K562 (cell line): ENCODE results near the gene MFSD12. TPM values are rescaled to one million over a fixed set of nuclear protein-coding genes. Genes with fewer than 3 reads are reported as not detected.
A peak's percentile ranks its signal among the peaks of the same experiment; 100 is the strongest.

ENCODE experiments used
- ATAC-seq: fragments of 200-7000 bp; cut with Tn5 transposase; 3 replicates; pipeline ENCODE4 v1.9.1; 2020; ENCODE audit warnings: moderate library complexity
- BruUV-seq: library from RNA; stranded (reverse); fragments of 400-500 nt; replicated peaks from 2 replicates; lab custom pipeline; 2021; lab: Mats Ljungman, UMichigan
- CTCF ChIA-PET: fragments of 300-600 bp; formaldehyde crosslinking; extraction: SDS; loops from one replicate; lab custom pipeline; 2021; ENCODE audit warnings: low intra/inter-chr PET ratio; lab: Yijun Ruan, JAX
- POLR2A ChIA-PET: fragments of 300-600, 350-650 bp; sonication (Branson Sonifier 250); formaldehyde crosslinking; extraction: SDS; loops from one replicate; lab custom pipeline; 2021; ENCODE audit warnings: antibody characterized with exemption, inconsistent platforms; lab: Yijun Ruan, JAX
- DNase-seq, 4 experiments: peaks; one replicate each; pipeline versions ENCODE4 v3.0.0 to v3.0.0-alpha.2; 2011 to 2018; ENCODE audit warnings: low spot score in 3 of 4, mixed read lengths in 3 of 4; ENCODE audit errors: extremely low read depth in 1 of 4
- FAIRE-seq: peaks from 2 replicates; lab custom pipeline; 2011; peaks lifted over from hg19 to GRCh38; lab: Jason Lieb, UNC
- H2AFZ ChIP-seq: 2 replicates; pipeline ENCODE4 v1.6.0; 2011; ENCODE audit warnings: low read depth, low read length, control low read depth, inconsistent platforms
- H3K27ac ChIP-seq: fragments of 200-600 bp; 3 replicates; pipeline ENCODE4 v1.8.0; 2011; ENCODE audit warnings: low read depth, mild to moderate bottlenecking, control low read depth, inconsistent platforms, low read length, moderate library complexity, mixed read lengths; ENCODE audit errors: extremely low read depth
- H3K27me3 ChIP-seq, 2 experiments: fragments of 300-600 bp in 1 of 2; 2 replicates in 1 of 2; 3 replicates in 1 of 2; pipeline versions ENCODE4 v1.6.0 to v1.8.0; 2011; ENCODE audit warnings: inconsistent platforms in 2 of 2, low read length in 2 of 2, mild to moderate bottlenecking in 1 of 2, mixed read lengths in 1 of 2, moderate library complexity in 1 of 2; ENCODE audit not compliant: control insufficient read depth in 2 of 2, insufficient read depth in 2 of 2
- H3K36me3 ChIP-seq: fragments of 300-600 bp; 3 replicates; pipeline ENCODE4 v1.8.0; 2011; ENCODE audit warnings: mild to moderate bottlenecking, low read length, inconsistent platforms; ENCODE audit not compliant: control insufficient read depth, insufficient read depth
- H3K4me1 ChIP-seq, 2 experiments: fragments of 200-600 bp in 1 of 2; replicated peaks in 1 of 2; 2 replicates in 1 of 2; 3 replicates in 1 of 2; pipeline versions ENCODE4 v1.5.1 to v1.8.0; 2011; ENCODE audit warnings: inconsistent platforms in 2 of 2, low read length in 2 of 2, mild to moderate bottlenecking in 1 of 2, mixed read lengths in 1 of 2, moderate library complexity in 1 of 2; ENCODE audit not compliant: control insufficient read depth in 2 of 2, insufficient read depth in 2 of 2
- H3K4me2 ChIP-seq: 2 replicates; pipeline ENCODE4 v1.6.1; 2011; ENCODE audit warnings: low read length, control low read depth, inconsistent platforms, mixed read lengths; ENCODE audit not compliant: insufficient read depth
- H3K4me3 ChIP-seq: fragments of 200-600 bp; sonication (generic), shearing (Covaris generic); 2 replicates; pipeline ENCODE4 v1.5.1; 2016; ENCODE audit warnings: control low read depth, inconsistent platforms
- H3K79me2 ChIP-seq: fragments of 200-600 bp; 3 replicates; pipeline ENCODE4 v1.8.0; 2011; ENCODE audit warnings: low read length, inconsistent platforms; ENCODE audit not compliant: control insufficient read depth, insufficient read depth
- H3K9ac ChIP-seq, 2 experiments: 2 replicates each; pipeline versions ENCODE4 v1.6.0 to v1.6.1; 2011; ENCODE audit warnings: low read depth in 2 of 2, low read length in 2 of 2, control low read depth in 1 of 2, inconsistent platforms in 1 of 2, mild to moderate bottlenecking in 1 of 2, mixed read lengths in 1 of 2; ENCODE audit not compliant: insufficient read depth in 1 of 2
- H3K9me1 ChIP-seq: one replicate; pipeline ENCODE4 v1.6.0; 2011; ENCODE audit warnings: inconsistent platforms, mild to moderate bottlenecking, low read length, moderate library complexity; ENCODE audit not compliant: control insufficient read depth, insufficient read depth
- H3K9me3 ChIP-seq: replicated peaks from 2 replicates; pipeline ENCODE4 v1.5.1; 2011; ENCODE audit warnings: low read depth, low read length, inconsistent platforms; ENCODE audit not compliant: control insufficient read depth, insufficient read depth
- H4K20me1 ChIP-seq: replicated peaks from 2 replicates; pipeline ENCODE4 v1.6.1; 2011; ENCODE audit warnings: low read length, inconsistent platforms, mixed read lengths; ENCODE audit not compliant: control insufficient read depth, insufficient read depth
- L3MBTL2 ChIP-seq: fragments of 450-650 bp; IDR thresholded peaks from 2 replicates; pipeline ENCODE4 v1.6.1; 2016; ENCODE audit warnings: mild to moderate bottlenecking, moderate library complexity
- MED1 ChIP-seq: sonication (generic); formaldehyde crosslinking; IDR thresholded peaks from 2 replicates; pipeline ENCODE4 v1.8.1; 2023; ENCODE audit warnings: missing genetic modification reagents, borderline replicate concordance
- POLR2G ChIP-seq: fragments of 200-400 bp; formaldehyde crosslinking; IDR thresholded peaks from 2 replicates; pipeline ENCODE4 v1.6.1; 2017; ENCODE audit warnings: low read depth, mild to moderate bottlenecking, antibody characterized with exemption, low read length, moderate library complexity
- RBFOX2 ChIP-seq: fragments of 200-400 bp; formaldehyde crosslinking; IDR thresholded peaks from 2 replicates; pipeline ENCODE4 v1.6.1; 2017; ENCODE audit warnings: low read depth, mild to moderate bottlenecking, low read length, moderate library complexity
- U2AF1 ChIP-seq: fragments of 200-400 bp; formaldehyde crosslinking; optimal IDR thresholded peaks from 2 replicates; pipeline ENCODE3; 2017; ENCODE audit warnings: mild to moderate bottlenecking, low read depth, low read length, moderate library complexity
- ZBTB12 ChIP-seq: fragments of 250-450 bp; sonication (Bioruptor Pico); IDR thresholded peaks from 2 replicates; pipeline ENCODE4 v1.4.0; 2020
- ZNF395 ChIP-seq: fragments of 200-800 bp; sonication (Bioruptor generic); IDR thresholded peaks from 2 replicates; pipeline ENCODE4 v1.6.1; 2017; ENCODE audit warnings: missing genetic modification characterization, missing compliant biosample characterization
- WGBS: fragments of 100-300 bp; shearing (Covaris generic); methylation state at CpG from one replicate; pipeline ENCODE4 v1.1.6; 2016; ENCODE audit warnings: low coverage, mixed read lengths; ENCODE audit not compliant: insufficient coverage; ENCODE audit errors: missing lambda C conversion rate; 5-methylcytosine and 5-hydroxymethylcytosine counted together
- in situ Hi-C: fragments of 300-500 bp; cut with MboI; formaldehyde crosslinking; loops from 4 replicates; pipeline ENCODE4 v1.15.0; 2018; ENCODE audit warnings: inconsistent platforms, mixed read lengths
- intact Hi-C: fragments of 100-400 bp; cut with micrococcal nuclease; formaldehyde crosslinking; loops from 2 replicates; pipeline ENCODE4 v1.14.2; 2022
- polyA plus RNA-seq, 8 experiments: library from polyadenylated mRNA; depleted of rRNA in 4 of 8; stranded (reverse) in 5 of 8; unstranded in 3 of 8; fragments of >200 nt; fragmentation: Nextera tagmentation in 2 of 8; fragmentation: Illumina TruSeq in 1 of 8; extraction: Ambion mirVana in 2 of 8; extraction: Trizol in 1 of 8; gene quantifications; 2 replicates each; pipeline versions ENCODE4 v1.2.1 to v1.2.3, GENCODE V29; 2011 to 2014; ENCODE audit warnings: inconsistent platforms in 1 of 8, missing spikeins in 1 of 8
- total RNA-seq, 7 experiments: library from RNA; depleted of rRNA in 6 of 7; stranded (reverse); fragments of >200 nt in 6 of 7; fragmentation: Illumina TruSeq in 2 of 7; extraction: Trizol in 2 of 7; gene quantifications; 2 replicates each; pipeline versions ENCODE4 v1.2.1 to v1.2.3, GENCODE V29; 2011 to 2021; ENCODE audit warnings: low replicate concordance in 1 of 7
- TF ChIP-seq, protein P1 (sequence below): sonication (generic); formaldehyde crosslinking; IDR thresholded peaks from 2 replicates; pipeline ENCODE4 v1.8.1; 2023; ENCODE audit warnings: mild to moderate bottlenecking, missing genetic modification reagents

The MFSD12 gene
- total and polyA plus RNA-seq, 9 of the 15 experiments (the other 6 are each of a cell fraction or from before 2014, with no cell fraction given) = 0.69 to 112 (median 31.8) TPM

DNA sequence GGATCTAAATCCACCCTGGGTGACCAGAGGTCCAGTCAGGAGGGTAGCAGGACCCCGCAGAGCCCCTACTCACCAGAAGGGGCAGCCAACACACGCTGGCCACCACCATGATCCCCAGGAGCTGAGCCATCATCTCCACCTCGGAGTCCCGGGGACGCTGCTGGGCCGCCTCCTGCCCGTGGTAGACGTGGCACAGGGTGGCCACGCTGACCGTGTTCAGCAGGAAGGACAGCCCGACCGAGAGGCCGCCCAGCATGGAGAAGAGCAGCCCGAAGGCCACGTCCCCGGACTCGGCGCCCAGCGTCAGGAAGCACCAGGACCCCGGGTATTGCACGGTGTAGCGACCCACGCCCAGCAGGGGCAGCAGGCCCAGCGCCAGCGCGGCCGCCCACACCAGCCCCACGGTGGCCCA lies 42.4 kb upstream of the MFSD12 start (continued):
- TF ChIP-seq ZNF395 (CRISPR knock-in tag) (no peak), U2AF1 (no peak), ZBTB12 (CRISPR knock-in tag) (no peak)

DNA sequence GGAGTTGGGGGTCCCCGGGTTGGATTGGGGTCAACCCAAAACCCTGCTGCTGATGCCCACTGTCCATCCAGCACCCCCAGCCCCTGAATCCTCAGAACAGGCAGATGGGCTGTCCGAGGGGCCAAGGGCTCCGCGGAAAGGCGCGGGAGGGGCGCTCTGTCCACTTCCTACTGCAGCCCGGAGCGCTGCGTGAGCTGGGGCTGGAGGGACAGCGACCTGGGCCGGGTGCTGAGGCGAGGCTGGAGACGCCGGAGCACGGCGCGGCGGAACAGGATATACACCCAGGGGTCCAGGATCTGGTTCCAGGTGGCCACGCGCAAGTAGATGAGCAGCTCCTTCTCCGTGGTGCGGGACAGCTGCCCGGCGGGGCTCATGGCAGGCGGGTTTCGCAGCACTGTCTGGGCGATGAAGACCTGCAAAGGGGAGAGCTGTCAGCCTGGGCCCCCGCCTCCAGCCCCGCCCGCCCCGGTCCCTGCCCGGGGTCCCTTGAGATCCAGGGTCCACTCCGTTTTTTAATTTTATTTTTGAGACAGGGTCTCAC lies 38.2 kb upstream of the MFSD12 start:
- WGBS = 96% methylated on average over 18 of the region's 34 CpGs
- H3K9ac ChIP-seq = no peak overlapping the region; a peak in 1 of 4 replicates
- H3K4me3 ChIP-seq = no peak overlapping the region
- H3K36me3 ChIP-seq = peaks cover 14% of the 10 kb centered on the region; the same call in 1 of the 3 replicates
- CTCF ChIA-PET = no interaction called here
- peaks cover 14% of the 10 kb centered on the region for H3K9me3 ChIP-seq
- intact Hi-C loops (no loop called here), in situ Hi-C loops (no loop called here)
- POLR2A ChIA-PET = interaction anchor here (0.9 to 1.2 kb wide), 2 partner anchors 12 to 19 kb away, joined by 3 to 4 read pairs; no protein-coding TSS in a partner anchor
- H3K4me1 ChIP-seq = peaks cover 0 to 20% of the 10 kb centered on the region in 2 experiments; a peak in 1 of 5 replicates
- TF ChIP-seq L3MBTL2 = no peak
- TF ChIP-seq, protein P1, sequence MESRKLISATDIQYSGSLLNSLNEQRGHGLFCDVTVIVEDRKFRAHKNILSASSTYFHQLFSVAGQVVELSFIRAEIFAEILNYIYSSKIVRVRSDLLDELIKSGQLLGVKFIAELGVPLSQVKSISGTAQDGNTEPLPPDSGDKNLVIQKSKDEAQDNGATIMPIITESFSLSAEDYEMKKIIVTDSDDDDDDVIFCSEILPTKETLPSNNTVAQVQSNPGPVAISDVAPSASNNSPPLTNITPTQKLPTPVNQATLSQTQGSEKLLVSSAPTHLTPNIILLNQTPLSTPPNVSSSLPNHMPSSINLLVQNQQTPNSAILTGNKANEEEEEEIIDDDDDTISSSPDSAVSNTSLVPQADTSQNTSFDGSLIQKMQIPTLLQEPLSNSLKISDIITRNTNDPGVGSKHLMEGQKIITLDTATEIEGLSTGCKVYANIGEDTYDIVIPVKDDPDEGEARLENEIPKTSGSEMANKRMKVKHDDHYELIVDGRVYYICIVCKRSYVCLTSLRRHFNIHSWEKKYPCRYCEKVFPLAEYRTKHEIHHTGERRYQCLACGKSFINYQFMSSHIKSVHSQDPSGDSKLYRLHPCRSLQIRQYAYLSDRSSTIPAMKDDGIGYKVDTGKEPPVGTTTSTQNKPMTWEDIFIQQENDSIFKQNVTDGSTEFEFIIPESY = peak; percentile 41; the same call in 1 of the 2 replicates
- TF ChIP-seq POLR2G = peak; percentile 40; the same call in 1 of the 2 replicates
- no peak for TF ChIP-seq MED1 (CRISPR knock-in tag)
- TF ChIP-seq RBFOX2 = 0 out of 2 replicates have a peak, but pooled peaks have one; percentile 19
- no peak for DNase-seq
- H3K27me3 ChIP-seq = no peaks in the 10 kb centered on the region
- FAIRE-seq = no peak
- no peaks in the 10 kb centered on the region for H4K20me1 ChIP-seq
- no peak overlapping the region for H3K27ac ChIP-seq
- H3K4me2 ChIP-seq = no peak overlapping the region
- no peaks in the 10 kb centered on the region for H3K9me1 ChIP-seq
- no peak overlapping the region for H2AFZ ChIP-seq
- no TSS peak for BruUV-seq
- H3K79me2 ChIP-seq = no peaks in the 10 kb centered on the region
- ATAC-seq = no peak
